Colon (tissue), 2 donors: ENCODE results near the gene CEACAM3.
A peak's percentile ranks its signal among the peaks of the same experiment; 100 is the strongest.

ENCODE experiments used
- FAIRE-seq: peaks from 2 replicates; lab custom pipeline; 2012; peaks lifted over from hg19 to GRCh38; lab: Jason Lieb, UNC
- donor health status: control.
- donor health status: control.

Gene CEACAM3

GRCh38 chr19:41792513-41793413 is 3.6 kb upstream of the CEACAM3 start:
- FAIRE-seq = no peak

GRCh38 chr19:41793414-41793727 is 3.0 kb upstream of the CEACAM3 start:
- FAIRE-seq = peak; percentile 68

GRCh38 chr19:41795031-41795461 is 1.3 kb upstream of the CEACAM3 start:
- no peak for FAIRE-seq

- FAIRE-seq = no peak
These were observed 514 bp downstream of the CEACAM3 start for GRCh38 chr19:41796901-41797300.

GRCh38 chr19:41799444-41800000 is 3.1 kb downstream of the CEACAM3 start:
- FAIRE-seq = no peak

- no peak for FAIRE-seq
These were observed 4.6 kb downstream of the CEACAM3 start for GRCh38 chr19:41801031-41801430.

- no peak for FAIRE-seq
These were observed 5.4 kb downstream of the CEACAM3 start for GRCh38 chr19:41801792-41802211.

GRCh38 chr19:41802770-41803169 is 6.4 kb downstream of the CEACAM3 start:
- no peak for FAIRE-seq

GRCh38 chr19:41804336-41804735 is 7.9 kb downstream of the CEACAM3 start:
- no peak for FAIRE-seq

GRCh38 chr19:41807176-41807575 is 10.8 kb downstream of the CEACAM3 start:
- no peak for FAIRE-seq

- FAIRE-seq = no peak
These were observed 12.5 kb downstream of the CEACAM3 start for GRCh38 chr19:41808663-41809566.

- no peak for FAIRE-seq
These were observed 13.9 kb downstream of the CEACAM3 start for GRCh38 chr19:41810301-41810700.

- FAIRE-seq = no peak
These were observed 14.6 kb downstream of the CEACAM3 start for GRCh38 chr19:41811036-41811435.

GRCh38 chr19:41811981-41812380 is 15.6 kb downstream of the CEACAM3 start:
- FAIRE-seq = no peak

GRCh38 chr19:41813911-41814310 is 17.5 kb downstream of the CEACAM3 start:
- no peak for FAIRE-seq

GRCh38 chr19:41815301-41815700 is 18.9 kb downstream of the CEACAM3 start:
- no peak for FAIRE-seq

GRCh38 chr19:41816761-41817160 is 20.4 kb downstream of the CEACAM3 start:
- FAIRE-seq = no peak

GRCh38 chr19:41821003-41821735 is 24.8 kb downstream of the CEACAM3 start:
- no peak for FAIRE-seq

GRCh38 chr19:41837981-41838708 is 41.8 kb downstream of the CEACAM3 start:
- no peak for FAIRE-seq

- no peak for FAIRE-seq
These were observed 42.8 kb downstream of the CEACAM3 start for GRCh38 chr19:41839211-41839610.

GRCh38 chr19:41843371-41843770 is 47.0 kb downstream of the CEACAM3 start:
- no peak for FAIRE-seq
